Chondrocyte (in vitro differentiated cells): ENCODE results near the gene TMIGD3. TPM values are rescaled to one million over a fixed set of nuclear protein-coding genes. Genes with fewer than 3 reads are reported as not detected.

Experiments
- DNase-seq: peaks from one replicate; pipeline ENCODE4 v3.0.0; 2021; ENCODE audit warnings: mixed read lengths, low spot score
- H3K27ac Mint-ChIP-seq: one replicate; pipeline ENCODE4 v1.8.0; 2021; ENCODE audit warnings: mild to moderate bottlenecking, moderate library complexity, mixed read lengths; ENCODE audit not compliant: unreplicated experiment
- H3K27me3 Mint-ChIP-seq: 2 replicates; pipeline ENCODE4 v1.8.0; 2021; ENCODE audit warnings: low read depth, mixed read lengths
- H3K36me3 Mint-ChIP-seq: 2 replicates; pipeline ENCODE4 v1.8.0; 2021; ENCODE audit warnings: low read depth, mixed read lengths
- H3K4me1 Mint-ChIP-seq: 2 replicates; pipeline ENCODE4 v1.8.0; 2021; ENCODE audit warnings: low read depth, mild to moderate bottlenecking, mixed read lengths
- H3K4me3 Mint-ChIP-seq: one replicate; pipeline ENCODE4 v1.8.0; 2021; ENCODE audit warnings: mild to moderate bottlenecking, moderate library complexity, mixed read lengths; ENCODE audit not compliant: unreplicated experiment
- H3K9me3 Mint-ChIP-seq: 2 replicates; pipeline ENCODE4 v1.8.0; 2021; ENCODE audit warnings: low read depth, mixed read lengths
- CTCF ChIP-seq: fragments of 200-600 bp; sonication (generic); IDR thresholded peaks from 2 replicates; pipeline ENCODE4 v1.5.0; 2021; ENCODE audit warnings: antibody characterized with exemption, mild to moderate bottlenecking, moderate library complexity
- total RNA-seq: library from RNA; stranded (reverse); gene quantifications from 3 replicates; pipeline ENCODE4 v1.2.1, GENCODE V29; 2021

TMIGD3 gene
- total RNA-seq, 1 donor from 2014 or later = not detected

- H3K4me1 Mint-ChIP-seq = peaks cover 6% of the 10 kb centered on the region
- no peaks in the 10 kb centered on the region for H3K27me3 Mint-ChIP-seq
- peaks cover 8% of the 10 kb centered on the region for H3K36me3 Mint-ChIP-seq
- no peak for TF ChIP-seq CTCF
- no peak overlapping the region for H3K4me3 Mint-ChIP-seq
- no peak for DNase-seq
- H3K9me3 Mint-ChIP-seq = no peaks in the 10 kb centered on the region
- H3K27ac Mint-ChIP-seq = no peak overlapping the region
Observed at GRCh38 chr1:111465754-111466153, 37.7 kb downstream of the TMIGD3 start.

DNA sequence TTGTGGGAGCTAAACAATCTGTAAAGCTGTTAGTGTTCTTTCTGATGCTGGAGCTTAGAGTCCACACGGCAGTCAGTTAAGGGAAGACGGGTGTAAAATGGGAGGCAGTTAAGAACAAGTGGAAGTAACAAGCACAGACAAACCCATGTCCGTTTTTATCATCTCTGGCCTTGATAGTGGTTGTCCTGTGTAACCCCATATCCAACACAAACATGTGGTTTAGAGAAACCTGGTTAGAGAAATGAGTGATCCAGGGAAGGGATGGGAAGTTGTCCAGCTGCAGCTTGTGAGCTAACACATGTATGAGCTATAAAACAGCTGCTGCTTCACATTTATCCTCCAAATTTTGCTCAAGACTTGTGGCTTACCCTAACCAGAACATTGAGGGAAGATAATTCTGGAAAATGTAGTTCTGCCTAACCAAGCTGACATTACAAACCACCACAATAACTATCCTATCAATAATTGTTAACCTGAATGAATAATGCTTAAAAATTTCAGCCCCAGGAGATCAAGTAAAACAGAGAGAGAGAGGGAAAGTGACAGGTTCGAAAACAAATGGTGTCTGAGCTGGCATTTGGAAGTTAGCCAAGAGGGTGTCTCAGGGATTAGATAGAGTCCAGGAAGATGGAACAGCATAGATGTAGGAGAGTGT, 40.3 kb downstream of the TMIGD3 start:
- no peak overlapping the region for H3K27ac Mint-ChIP-seq
- H3K4me1 Mint-ChIP-seq = peaks cover 6% of the 10 kb centered on the region
- H3K36me3 Mint-ChIP-seq = peaks cover 14% of the 10 kb centered on the region
- no peak for DNase-seq
- TF ChIP-seq CTCF = no peak
- H3K4me3 Mint-ChIP-seq = no peak overlapping the region
- no peaks in the 10 kb centered on the region for H3K9me3 Mint-ChIP-seq
- no peaks in the 10 kb centered on the region for H3K27me3 Mint-ChIP-seq

DNA sequence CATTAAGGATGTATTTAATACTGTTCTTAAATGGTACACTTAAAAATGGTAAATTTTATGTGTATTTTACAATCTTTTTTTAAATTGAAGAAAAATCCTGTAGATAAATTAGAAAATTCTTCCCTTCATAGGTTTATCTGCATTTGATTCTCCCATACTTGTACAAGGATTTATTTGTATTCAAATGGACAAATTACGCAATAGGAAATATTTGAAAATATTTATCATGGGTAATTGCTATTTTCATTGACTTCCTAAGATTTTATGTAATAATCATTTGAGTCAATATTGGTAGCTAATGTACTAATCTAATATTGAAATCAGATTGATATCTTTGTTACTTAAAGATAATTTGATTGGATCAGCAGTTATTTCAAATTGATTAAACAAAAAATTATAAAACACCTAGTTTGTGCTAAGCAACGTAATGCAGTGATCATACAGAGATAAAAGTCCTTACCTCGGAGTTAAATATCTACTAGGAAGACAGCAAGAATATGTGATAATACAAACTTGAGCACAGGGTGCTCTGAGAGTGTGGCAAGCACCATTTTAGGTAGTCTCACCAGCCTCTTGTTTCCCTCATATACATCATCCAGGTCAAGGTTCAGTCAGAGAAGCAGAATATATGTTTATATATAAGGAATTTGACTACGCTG, 40.9 kb downstream of the TMIGD3 start:
- no peak for DNase-seq
- Mint-ChIP-seq H3K9me3 (no peaks in the 10 kb centered on the region), H3K36me3 (peaks cover 17% of the 10 kb centered on the region), H3K27me3 (no peaks in the 10 kb centered on the region), H3K4me1 (peaks cover 6% of the 10 kb centered on the region), H3K4me3 (no peak overlapping the region), H3K27ac (no peak overlapping the region)
- TF ChIP-seq CTCF = no peak

DNA sequence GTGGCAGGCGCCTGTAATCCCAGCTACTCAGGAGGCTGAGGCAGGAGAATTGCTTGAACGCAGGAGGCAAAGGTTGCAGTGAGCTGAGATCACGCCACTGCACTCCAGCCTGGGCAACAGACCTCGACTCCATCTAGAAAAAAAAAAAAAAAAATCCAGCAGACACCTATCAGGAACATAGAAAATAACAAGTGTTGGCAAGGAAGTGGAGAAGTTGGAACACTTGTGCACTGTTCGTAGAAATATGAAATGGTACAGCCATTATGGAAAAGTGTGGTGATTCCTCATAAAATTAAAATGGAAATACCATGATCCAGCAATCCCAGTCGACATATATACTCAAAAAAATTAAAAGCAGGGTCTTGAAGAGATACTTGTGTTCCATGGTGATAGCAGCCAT, 41.7 kb downstream of the TMIGD3 start:
- peaks cover 6% of the 10 kb centered on the region for H3K4me1 Mint-ChIP-seq
- H3K27ac Mint-ChIP-seq = no peak overlapping the region
- no peak overlapping the region for H3K4me3 Mint-ChIP-seq
- no peak for TF ChIP-seq CTCF
- no peaks in the 10 kb centered on the region for H3K9me3 Mint-ChIP-seq
- no peaks in the 10 kb centered on the region for H3K27me3 Mint-ChIP-seq
- H3K36me3 Mint-ChIP-seq = peaks cover 21% of the 10 kb centered on the region
- no peak for DNase-seq

DNA sequence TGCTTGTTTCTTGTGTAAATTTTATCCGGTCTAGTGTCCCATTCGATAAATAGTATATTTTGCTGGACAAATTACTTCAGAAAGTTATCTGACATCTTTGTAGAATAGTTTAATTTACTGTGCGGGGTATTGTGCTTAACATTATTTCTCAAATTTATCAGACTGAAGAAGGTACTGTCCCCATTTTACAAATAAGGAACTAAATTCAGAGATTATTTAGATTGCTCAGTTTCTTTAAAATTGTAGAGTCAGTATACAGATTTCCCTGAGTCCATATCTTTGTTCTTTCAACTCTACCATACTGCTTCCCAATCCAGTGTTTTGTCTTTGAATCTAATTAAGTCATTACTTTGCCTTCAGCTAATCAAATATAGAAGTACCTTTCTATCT, 47.8 kb downstream of the TMIGD3 start:
- TF ChIP-seq CTCF = no peak
- Mint-ChIP-seq H3K27ac (no peak overlapping the region), H3K4me3 (no peak overlapping the region)

More for the DNA sequence above, 47.8 kb downstream of the TMIGD3 start:
- DNase-seq = no peak
- H3K9me3 Mint-ChIP-seq = no peaks in the 10 kb centered on the region
- no peaks in the 10 kb centered on the region for H3K27me3 Mint-ChIP-seq
- H3K36me3 Mint-ChIP-seq = peaks cover 20% of the 10 kb centered on the region
- H3K4me1 Mint-ChIP-seq = peaks cover 18% of the 10 kb centered on the region
